GM18520 (cell line): ENCODE results near the gene DPF3.

Source experiments
- ATAC-seq: cut with Tn5 transposase; IDR thresholded peaks from one replicate; pipeline ENCODE4 v1.9.1; 2021; ENCODE audit not compliant: unreplicated experiment

The DPF3 gene

DNA sequence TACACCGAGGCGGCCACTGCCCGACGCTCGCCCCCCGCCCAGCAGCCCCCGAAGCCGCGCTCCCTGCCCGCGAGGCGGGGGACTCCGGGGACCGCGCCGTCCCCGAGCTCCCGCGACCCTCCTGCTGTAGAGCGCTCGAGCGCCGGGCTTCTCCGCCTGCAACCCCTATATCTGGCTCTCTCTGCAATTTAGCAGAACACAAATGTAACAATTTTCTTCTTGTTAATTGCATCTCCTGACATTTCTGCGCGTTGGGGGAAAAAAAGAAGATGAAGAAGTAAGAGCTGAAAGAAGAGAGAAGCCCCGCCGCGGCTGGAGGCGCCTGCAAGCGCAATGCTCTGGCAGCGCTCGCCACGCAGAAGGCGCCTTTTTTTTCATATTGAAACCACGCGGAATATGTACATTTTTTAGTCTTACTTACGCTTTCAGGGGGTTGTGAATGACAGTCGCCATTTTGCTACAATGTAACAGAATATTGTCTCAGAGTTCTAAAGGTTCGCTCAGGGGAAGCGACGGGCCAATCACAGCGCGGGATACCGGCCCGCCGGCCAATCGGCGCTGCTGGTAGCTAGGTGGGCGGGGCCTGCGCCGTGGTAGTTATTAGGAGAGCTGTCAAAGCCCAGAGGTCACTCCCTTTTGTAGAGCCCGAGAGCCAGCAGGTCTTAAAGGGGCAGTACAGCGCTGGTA, at the start of gene DPF3:
DPF3 (minus strand) TSS at position 466 of the 687 bp plus-strand sequence; CDS start at position 453, 13 bp downstream.
- ATAC-seq: peak; percentile 95

DNA sequence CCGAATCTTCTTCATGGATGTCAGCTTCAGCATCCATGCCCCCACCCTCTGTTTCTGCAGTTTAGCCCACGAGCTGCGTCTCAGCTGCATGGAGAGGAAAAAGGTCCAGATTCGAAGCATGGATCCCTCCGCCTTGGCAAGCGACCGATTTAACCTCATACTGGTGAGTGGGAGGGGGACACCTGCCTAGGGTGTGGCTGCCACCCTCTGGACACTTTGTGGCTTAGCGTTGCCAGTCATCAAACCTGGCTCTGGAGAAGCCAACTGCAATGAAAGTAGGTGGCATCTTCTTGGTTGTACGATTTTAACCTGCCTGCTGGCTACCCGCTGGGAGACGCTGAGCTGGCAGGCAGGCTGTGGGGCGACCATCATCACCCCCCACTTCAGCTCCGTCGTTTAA, 49.0 kb upstream of the DPF3 start:
- ATAC-seq: no peak

DNA sequence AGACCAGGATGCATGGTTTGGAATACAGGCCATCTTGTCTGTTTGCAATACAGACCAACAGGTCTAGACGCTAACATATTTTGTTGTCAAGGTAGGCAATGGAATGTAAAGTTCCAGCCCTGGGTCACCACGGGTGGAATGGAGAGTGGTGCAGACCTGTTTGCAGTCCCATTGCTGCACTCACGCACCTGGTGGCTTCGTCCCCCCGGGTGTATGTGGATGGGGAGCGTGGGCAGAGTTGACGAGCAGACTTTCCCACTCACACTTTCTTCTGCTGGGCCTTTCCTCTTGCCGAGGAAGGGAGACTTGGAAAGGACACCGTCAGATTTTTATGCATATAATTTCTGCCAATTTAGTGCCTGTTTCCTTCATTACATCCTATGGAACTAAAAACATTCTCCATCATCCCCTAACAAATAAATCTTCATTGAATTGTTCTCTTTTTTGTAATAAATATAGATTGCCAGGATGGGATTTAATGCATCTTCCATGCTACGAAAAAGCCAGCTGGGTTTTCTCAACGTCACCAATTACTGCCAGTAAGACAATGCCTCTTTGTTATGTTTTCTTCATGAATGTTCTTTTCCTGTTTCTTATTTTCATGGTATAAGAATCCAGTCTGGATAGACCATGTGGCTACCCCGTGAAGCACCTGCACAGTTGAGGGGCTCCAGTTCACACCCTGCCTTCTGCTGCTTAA, 47.5 kb upstream of the DPF3 start:
- no peak for ATAC-seq

DNA sequence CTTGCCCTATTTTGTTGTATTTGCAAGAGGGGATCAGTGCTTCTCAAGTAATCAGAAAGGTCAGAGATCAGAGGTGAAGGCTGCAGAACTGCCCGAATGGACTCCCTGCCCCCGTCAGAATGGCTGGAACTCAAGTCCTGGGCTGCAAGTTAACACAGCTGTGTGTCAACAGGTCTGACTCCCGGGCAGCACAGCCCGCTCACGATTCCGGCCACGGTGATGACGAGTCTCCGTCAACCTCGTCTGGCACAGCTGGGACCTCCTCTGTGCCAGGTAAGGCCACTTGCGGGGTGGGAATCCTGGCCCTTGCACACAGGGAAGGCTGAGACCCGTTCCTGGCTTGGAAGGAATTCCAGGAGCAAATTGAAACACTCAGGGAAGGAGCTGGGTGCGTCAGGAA, 45.7 kb upstream of the DPF3 start:
- no peak for ATAC-seq

DNA sequence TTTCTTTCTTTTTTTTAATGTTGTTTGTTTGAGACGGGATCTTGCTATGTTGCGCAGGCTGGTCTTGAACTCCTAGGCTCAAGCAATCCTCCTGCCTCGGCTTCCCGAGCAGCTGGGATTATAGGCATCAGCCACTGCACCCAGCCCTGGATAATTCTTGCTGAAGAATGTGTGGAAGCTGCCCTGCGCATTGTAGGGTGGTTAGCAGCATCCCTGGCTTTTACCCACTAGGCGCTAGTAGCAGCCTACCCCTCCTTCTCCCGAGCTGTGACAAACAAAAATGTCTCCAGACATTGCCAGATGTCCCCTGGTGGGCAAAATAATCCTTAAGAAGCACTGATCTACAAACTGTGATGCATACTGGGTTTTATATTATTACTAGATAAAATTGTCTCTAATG, 39.0 kb upstream of the DPF3 start:
- ATAC-seq: no peak

DNA sequence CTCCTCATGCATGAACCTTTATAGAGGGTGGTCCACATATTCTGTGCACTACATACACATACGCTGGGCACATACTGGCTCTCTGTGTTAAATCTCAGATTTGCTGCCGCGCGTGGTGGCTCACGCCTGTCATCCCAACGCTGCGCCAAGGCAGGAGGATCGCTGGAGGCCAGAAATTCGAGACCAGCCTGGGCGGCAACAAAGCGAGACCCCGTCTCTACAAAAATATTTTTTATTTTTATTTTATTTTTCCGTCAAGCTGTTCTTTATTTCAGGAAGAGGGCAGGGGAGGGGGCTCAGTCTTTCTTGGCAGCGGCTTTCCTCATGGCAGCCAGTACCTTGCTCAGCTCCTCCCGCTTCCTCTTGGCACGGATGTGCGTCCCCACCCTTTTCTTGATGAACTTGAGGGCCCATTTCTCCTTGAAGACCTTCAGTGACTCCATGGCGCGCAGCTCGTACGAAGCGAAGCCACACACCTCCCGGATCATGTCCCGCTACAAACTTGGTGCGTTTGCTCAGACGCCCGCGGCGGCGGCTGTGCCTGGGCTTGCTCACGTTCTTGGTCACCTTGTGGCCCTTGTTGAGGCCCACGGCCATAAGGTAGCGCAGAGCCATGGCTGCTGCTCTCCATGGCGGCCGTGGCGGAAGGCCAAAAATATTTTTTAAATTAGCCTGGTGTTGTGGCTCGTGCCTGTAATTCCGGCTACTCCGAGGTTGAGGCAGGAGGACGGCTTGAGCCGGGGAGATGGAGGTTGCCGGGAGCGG, 35.6 kb upstream of the DPF3 start:
- no peak for ATAC-seq

DNA sequence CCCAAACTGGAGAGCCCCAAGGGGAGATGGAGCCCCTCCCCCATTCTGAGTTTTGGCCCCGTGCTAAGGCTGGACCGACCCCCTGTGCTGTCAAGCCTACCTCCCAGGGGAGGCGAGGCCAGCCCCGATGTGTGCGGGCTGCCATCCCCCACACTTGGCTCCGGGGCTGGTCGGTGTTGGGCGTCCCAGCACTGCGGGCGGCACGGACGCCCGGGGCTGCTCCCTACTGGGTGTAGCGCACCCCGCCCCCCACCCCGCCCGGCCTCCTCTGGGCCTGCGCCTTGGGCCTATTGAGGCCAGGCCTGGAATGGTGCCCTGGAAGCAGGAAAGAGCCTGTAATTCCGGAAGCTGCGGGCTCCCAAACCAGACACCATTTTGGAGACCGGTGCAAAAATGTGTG, 35.0 kb upstream of the DPF3 start:
- ATAC-seq: no peak

DNA sequence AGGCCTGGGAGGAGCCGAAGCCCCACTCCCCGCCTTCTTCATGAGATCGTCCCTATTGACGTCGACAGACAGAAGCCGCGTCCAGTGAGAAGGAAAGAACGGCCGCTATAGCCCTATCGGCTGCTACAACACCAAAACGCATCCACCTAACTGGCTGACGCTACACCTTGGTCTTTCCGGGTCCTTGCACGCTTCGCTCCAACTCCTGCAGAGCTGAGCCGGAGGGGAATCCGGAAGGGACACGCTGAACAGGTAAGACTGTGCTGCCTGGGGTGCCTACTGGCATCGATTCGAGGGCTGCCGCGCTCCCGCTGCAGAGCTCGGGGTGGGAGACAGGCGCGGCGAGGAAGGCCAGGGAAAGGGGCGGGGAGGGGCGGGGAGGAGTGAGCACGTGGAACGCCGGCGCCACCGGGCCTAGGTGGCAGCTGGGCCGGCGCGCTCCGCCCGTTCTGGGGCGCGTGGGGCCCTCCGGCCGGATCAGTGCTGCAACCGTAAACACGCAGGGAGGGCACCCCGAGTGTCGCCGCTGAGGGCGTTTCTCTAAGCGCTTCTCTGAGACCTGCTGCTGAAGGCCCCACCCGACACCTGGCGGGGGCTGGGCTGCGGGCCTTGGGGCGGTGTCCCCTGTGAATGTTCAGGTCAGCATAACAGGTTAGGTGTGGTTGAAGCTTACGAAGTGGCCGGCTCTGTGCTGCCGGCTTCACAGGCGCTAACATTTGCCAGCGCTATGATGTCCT, 32.6 kb upstream of the DPF3 start, which contains the start of gene DCAF4:
DCAF4 (plus strand) TSS at position 173 of the 737 bp plus-strand sequence. CDS start 11,515 bp downstream, outside the sequence.
- ATAC-seq: peak; percentile 91

DNA sequence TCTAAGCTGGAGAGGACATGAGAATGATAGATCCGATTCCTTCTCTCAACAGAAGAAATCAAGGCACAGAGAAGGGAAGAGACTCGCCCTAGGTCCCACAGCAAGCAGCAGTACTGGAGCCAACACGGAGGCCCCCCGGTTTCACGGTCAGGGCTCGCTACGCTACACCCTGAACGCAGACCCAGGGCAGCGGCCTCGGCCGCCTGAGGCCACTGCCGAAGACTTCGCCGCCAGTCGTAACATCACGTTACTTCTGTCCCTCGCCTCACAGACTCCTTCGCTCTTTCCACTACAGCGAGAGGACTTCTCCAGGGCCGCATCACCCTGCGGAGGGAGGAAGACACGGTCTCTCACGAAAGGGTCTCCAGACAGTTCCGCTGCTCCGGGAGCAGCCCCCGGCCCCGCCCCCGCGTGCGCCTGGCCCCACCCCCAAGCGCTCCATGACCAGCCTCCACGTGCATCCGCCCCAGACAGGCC, 32.0 kb upstream of the DPF3 start:
- ATAC-seq: no peak

DNA sequence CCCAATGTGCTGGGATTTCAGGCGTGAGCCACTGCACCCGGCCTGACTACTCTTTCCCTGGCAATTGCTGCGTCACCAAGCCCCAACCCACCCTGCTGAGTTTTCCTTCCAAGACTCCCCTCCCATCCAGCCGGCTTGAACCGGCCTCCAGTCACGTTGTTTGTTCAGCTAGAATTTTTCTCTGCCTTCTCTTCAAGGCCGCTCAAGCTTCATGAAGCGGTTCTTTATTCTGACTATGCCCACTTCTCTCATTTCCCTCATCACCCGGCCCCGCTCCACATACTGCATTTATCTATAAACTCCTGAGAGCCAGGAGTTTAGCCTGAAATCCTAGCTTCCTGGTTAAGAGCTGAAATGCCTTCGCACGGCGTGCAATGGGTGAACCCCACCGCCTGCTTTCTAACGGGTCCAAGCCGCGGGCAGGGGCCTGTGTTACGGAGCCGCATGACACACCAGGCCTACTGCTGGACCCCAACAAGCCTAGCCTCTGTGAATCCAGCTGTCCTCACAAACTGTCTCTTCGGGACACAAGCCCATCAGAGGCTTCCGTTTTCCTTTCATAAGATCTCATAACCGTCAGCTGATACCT, 31.4 kb upstream of the DPF3 start:
- no peak for ATAC-seq

DNA sequence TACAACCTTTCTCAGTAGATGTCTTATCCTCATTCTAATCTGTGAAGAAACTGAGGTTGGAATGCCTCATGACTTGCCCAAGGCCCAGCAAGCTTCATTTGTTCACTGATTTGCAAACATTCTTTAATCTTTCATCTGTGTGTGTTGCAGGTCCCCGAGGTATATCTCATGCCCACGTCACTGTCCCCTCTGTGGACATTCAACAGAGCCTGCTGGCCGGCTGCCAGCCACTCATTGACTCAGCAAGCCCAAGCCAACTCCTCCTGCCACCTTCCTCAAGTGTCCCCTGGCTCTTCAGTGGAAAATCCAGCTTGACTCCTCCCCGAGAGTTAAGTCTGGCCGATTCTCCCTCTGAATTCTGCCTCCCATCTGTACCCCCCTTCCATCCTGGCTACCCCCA, 30.4 kb upstream of the DPF3 start:
- no peak for ATAC-seq

DNA sequence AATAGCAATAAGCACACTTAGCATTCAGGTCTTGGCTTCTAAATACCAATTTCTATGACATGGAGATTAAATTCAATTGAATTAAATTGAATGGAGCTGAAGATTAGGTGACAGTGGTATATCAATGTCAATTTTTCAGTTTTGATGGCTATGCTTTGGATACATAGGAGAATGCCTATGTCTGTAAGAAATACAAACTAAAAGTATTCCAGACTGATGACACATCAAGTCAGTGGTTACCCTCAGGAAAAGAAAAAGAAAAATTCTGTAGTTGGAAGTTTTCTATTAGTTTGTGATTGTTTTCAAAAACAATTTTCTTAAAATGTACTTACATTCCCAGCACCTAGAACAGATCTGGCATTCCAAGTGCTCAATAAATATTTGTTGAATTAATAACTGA, 27.5 kb upstream of the DPF3 start:
- no peak for ATAC-seq

DNA sequence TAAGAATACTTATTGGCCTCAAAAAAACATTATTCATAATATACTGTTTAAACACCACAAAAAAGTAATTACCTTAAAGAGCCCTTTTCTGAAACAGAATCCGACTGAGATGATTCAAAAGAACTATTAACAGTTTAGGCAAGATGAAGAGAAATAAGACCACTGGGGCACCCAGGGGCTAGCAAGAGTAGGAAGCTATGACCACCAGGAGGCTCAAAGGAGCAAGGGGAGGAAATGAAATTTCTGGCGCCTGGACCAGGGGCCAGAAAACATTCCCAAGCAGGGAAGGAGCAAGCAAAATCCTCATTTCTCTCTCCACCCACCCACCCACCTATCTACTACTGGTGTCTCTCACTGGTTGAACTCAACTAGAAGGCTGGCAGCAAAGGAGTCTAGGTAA, 26.1 kb upstream of the DPF3 start:
- ATAC-seq: no peak

DNA sequence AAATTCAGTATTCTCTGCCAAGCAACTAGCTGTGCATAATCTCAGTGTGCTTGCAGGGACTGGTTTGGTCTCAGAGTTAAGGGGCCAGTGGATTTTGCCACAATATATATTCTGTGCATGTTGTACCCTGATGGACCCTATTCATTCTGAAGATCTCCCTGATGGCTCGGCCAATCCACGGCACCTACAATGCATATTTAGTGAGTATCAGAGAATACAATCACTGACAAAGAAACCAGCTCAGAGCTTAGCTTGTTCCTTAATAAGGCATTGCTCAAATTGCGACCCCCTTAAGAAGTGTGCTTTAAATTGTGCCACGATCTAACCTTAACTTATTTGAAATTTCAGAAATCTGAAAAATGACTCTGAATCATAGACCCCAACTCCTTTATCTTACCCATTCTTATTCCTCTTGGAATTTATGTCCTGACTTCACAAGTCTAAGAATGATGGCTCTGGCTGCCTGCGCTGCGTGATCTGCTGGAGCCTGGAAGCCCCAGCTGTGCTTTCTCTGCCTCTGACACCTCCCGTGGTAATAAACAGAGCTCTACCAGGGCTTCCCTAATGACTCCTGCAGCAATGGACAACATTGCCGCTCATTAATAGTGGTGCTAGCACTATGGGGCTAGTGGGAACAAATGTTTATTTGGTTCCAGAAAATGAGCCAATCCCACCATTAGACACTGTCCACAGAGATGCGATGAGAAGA, 23.3 kb upstream of the DPF3 start:
- no peak for ATAC-seq

DNA sequence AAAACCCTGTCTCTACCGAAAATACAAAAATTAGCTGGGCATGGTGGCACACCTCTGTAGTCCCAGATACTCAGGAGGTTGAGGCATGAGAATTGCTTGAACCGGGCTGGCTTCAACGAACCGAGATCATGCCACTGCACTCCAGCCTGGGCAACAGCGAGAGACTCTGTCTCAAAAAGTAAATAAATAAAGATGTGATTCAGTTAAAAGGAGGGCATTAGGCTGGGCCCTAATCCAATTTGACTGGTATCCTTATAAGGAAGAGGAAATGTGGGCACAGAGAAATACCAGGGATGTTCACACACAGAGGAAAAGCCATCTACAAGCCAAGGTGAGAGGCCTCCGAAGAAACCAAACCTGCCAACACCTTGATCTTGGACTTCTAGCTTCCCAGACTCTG, 22.3 kb upstream of the DPF3 start:
- no peak for ATAC-seq

DNA sequence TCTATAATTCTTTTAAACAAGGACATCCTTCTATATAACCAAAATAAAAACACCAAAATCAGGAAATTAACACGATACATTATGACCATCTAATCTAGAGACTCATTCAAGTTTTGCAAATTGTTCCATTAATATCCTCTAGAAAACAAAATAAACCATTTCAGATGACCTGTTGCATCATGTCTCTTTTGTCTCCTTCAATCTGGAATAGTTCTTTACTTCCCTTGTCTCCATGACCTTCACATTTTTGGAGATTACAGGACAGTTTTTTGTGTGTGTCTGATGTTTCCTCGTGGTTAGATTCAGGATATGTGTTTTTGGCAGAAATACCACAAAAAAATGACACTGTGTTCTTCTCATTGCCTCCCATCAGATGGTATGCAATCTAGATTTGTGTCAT, 19.9 kb upstream of the DPF3 start:
- ATAC-seq: no peak

DNA sequence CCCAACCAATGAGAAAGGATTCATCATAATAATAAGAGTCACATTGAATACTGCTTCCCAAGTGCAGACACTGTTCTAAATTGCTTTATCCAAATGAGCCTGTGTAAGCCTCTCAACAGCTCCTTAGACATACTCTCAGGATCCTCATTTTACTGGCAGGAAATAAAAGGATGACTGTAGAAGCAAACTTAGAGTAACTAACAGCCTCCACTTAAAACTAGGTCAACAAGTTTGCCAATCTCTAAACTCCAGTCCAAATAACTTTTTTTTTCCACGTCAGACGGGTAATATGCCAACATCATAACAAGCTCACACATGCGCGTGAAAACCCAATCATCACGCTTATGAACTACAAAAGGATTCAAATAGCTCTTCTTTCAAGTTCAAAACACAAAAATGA, 15.3 kb upstream of the DPF3 start:
- ATAC-seq: no peak

DNA sequence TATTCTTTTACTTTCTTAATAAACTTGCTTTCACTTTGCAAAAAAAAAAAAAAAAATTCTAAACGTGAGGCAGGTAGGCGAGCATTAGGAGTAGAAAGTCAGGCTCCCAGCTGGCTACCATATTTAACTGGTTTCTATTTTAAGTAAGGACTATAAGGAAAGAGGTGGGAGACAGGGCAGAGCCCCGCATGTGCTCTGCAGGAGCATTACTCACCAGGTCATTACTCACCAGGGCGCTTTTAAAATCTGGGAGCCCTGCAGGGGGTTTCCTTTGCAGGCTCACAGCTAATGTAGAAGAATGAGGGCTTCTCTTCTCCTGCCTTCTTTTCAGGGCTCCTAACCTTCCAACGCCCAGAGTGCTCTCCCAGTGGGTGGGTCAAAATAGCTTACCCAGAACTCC, 14.0 kb upstream of the DPF3 start:
- no peak for ATAC-seq

DNA sequence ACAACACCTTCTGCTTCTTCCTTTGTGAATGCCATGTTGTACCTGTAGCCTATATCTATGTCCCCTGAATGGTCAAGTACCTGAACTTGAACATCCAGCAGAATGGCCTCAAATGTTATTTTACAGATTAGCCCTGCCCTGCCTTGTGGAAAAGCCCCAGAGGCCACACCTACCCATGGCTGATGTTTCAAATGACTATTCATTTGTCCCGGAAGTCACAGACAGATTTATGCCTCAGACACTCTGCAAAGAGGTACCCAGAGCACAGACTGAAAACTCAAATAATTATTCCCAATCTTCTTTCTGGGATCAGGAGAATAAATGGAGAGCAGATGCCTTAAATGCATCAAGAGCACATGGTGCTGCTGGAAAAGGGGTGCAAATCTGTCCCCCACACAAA, 13.0 kb upstream of the DPF3 start:
- ATAC-seq: no peak

DNA sequence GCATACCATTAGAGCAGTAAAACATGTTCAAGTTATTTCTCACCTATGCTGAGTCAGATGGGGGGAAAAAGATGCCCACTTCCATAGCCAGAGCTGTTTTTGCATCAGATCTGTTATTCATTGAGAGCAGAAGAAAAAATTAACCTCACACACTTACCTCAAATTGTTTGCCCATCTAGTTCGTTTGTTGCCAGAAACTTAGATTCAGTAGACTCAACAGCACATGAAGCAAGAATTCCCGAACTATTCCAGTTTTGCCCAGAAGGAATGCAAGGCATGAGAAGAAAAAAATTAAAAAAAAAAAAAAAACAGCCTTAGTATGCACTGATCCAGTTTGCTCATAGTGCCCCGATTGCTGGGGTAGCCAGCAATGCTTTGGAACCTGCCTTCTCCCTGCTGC, 12.4 kb upstream of the DPF3 start:
- no peak for ATAC-seq
